MM.1S (cell line): ENCODE measurements around the gene CLPTM1L.

Experiments used
- DNase-seq: peaks from one replicate; pipeline ENCODE4 v3.0.0-alpha.2; 2015
- H2AFZ ChIP-seq: fragments of 300-600 bp; sonication (generic); 2 replicates; pipeline ENCODE4 v1.6.0; 2016; ENCODE audit warnings: antibody characterized with exemption, low read length
- H3F3A ChIP-seq: fragments of 300-600 bp; sonication (generic); 2 replicates; pipeline ENCODE4 v1.6.1; 2016; ENCODE audit warnings: mild to moderate bottlenecking, antibody characterized with exemption, low read length, moderate library complexity, mixed read lengths; ENCODE audit not compliant: insufficient read depth
- H3K27ac ChIP-seq: fragments of 300-600 bp; sonication (generic); 2 replicates; pipeline ENCODE4 v1.5.1; 2016; ENCODE audit warnings: mild to moderate bottlenecking, low read length
- H3K27me3 ChIP-seq: fragments of 300-600 bp; sonication (generic); replicated peaks from 2 replicates; pipeline ENCODE4 v1.6.0; 2016; ENCODE audit warnings: low read length; ENCODE audit not compliant: insufficient read depth
- H3K36me3 ChIP-seq: fragments of 300-600 bp; sonication (generic); replicated peaks from 2 replicates; pipeline ENCODE4 v1.6.1; 2016; ENCODE audit warnings: mild to moderate bottlenecking, low read length, mixed read lengths; ENCODE audit not compliant: insufficient read depth
- H3K4me1 ChIP-seq: fragments of 300-600 bp; sonication (generic); 2 replicates; pipeline ENCODE4 v1.6.1; 2016; ENCODE audit warnings: low read length, mixed read lengths
- H3K4me2 ChIP-seq: fragments of 300-600 bp; sonication (generic); 2 replicates; pipeline ENCODE4 v1.6.0; 2016; ENCODE audit warnings: low read depth, low read length
- H3K4me3 ChIP-seq: fragments of 300-600 bp; sonication (generic); 2 replicates; pipeline ENCODE4 v1.5.1; 2016; ENCODE audit warnings: low read length, mixed read lengths
- H3K79me2 ChIP-seq: fragments of 300-600 bp; sonication (generic); 2 replicates; pipeline ENCODE4 v1.6.1; 2016; ENCODE audit warnings: mixed run types, low read length, mixed read lengths
- H3K9ac ChIP-seq: fragments of 300-600 bp; sonication (generic); 2 replicates; pipeline ENCODE4 v1.6.1; 2016; ENCODE audit warnings: low read length, mixed read lengths
- H3K9me2 ChIP-seq: fragments of 300-600 bp; sonication (generic); replicated peaks from 2 replicates; pipeline ENCODE4 v1.6.1; 2016; ENCODE audit warnings: mild to moderate bottlenecking, low read length, mixed read lengths; ENCODE audit not compliant: insufficient read depth
- H3K9me3 ChIP-seq: fragments of 300-600 bp; sonication (generic); replicated peaks from 2 replicates; pipeline ENCODE4 v1.6.1; 2016; ENCODE audit warnings: mild to moderate bottlenecking, low read length, mixed read lengths; ENCODE audit not compliant: insufficient read depth
- H4K20me1 ChIP-seq: fragments of 300-600 bp; sonication (generic); 2 replicates; pipeline ENCODE4 v1.6.1; 2016; ENCODE audit warnings: mild to moderate bottlenecking, low read length, moderate library complexity, mixed read lengths; ENCODE audit not compliant: insufficient read depth
- CTCF ChIP-seq: fragments of 300-600 bp; sonication (generic); IDR thresholded peaks from 2 replicates; pipeline ENCODE4 v1.5.1; 2016; ENCODE audit warnings: antibody characterized with exemption, low read length, mixed read lengths
- EZH2 ChIP-seq: fragments of 300-600 bp; sonication (generic); optimal IDR thresholded peaks from 2 replicates; pipeline ENCODE3; 2017; ENCODE audit warnings: low read depth, mild to moderate bottlenecking, antibody characterized with exemption, low read length, mixed read lengths
- EZH2phosphoT487 ChIP-seq: fragments of 300-600 bp; sonication (generic); IDR thresholded peaks from 2 replicates; pipeline ENCODE4 v1.6.1; 2018; ENCODE audit warnings: antibody characterized with exemption, low read length

The CLPTM1L gene

GRCh38 chr5:1294835-1295649 lies 49.9 kb downstream of the CLPTM1L start, which contains the start of gene TERT:
Gene TERT (minus strand): TSS chr5:1295068. CDS start chr5:1294989, 79 bp downstream.
- Histone ChIP-seq H3K4me3 (peak within 1 kb of the TSS; percentile 25; the same call in 1 of the 2 replicates), H3K36me3 (no peaks in the 10 kb centered on the region), H3K4me2 (peak within 1 kb of the TSS; percentile 43; the same call in 1 of the 2 replicates), H3F3A (0 out of 2 replicates have a peak, but pooled peaks cover 6% of the 10 kb centered on the region), H4K20me1 (no peaks in the 10 kb centered on the region), H3K79me2 (no peaks in the 10 kb centered on the region; the same call in 1 of the 2 replicates), H3K9ac (no peak within 1 kb of the TSS), H3K27ac (no peak within 1 kb of the TSS), H3K9me3 (no peaks in the 10 kb centered on the region), H3K4me1 (no peaks in the 10 kb centered on the region), H3K9me2 (no peaks in the 10 kb centered on the region), H3K27me3 (no peaks in the 10 kb centered on the region), H2AFZ (no peak within 1 kb of the TSS)
- DNase-seq = no peak
- TF ChIP-seq EZH2phosphoT487 = no peak
- no peak for TF ChIP-seq EZH2
- no peak for TF ChIP-seq CTCF

- H3K9me2 ChIP-seq = no peaks in the 10 kb centered on the region
- no peak overlapping the region for H3K9ac ChIP-seq
These were observed 50.6 kb downstream of the CLPTM1L start for GRCh38 chr5:1294206-1294834.

More at GRCh38 chr5:1294206-1294834, 50.6 kb downstream of the CLPTM1L start:
- Histone ChIP-seq H3K4me2 (peak overlapping the region; percentile 43; the same call in 1 of the 2 replicates), H3K27ac (no peak overlapping the region), H2AFZ (no peak overlapping the region), H3K4me1 (no peaks in the 10 kb centered on the region), H3K79me2 (no peaks in the 10 kb centered on the region; the same call in 1 of the 2 replicates), H3K27me3 (no peaks in the 10 kb centered on the region), H3K4me3 (peak overlapping the region; percentile 25; the same call in 1 of the 2 replicates), H4K20me1 (no peaks in the 10 kb centered on the region), H3K36me3 (no peaks in the 10 kb centered on the region), H3K9me3 (no peaks in the 10 kb centered on the region), H3F3A (0 out of 2 replicates have a peak, but pooled peaks cover 6% of the 10 kb centered on the region)
- no peak for TF ChIP-seq CTCF
- TF ChIP-seq EZH2 = no peak
- TF ChIP-seq EZH2phosphoT487 = no peak
- no peak for DNase-seq
